ENCODE measurements around the gene TMEM219.
A peak's percentile ranks its signal among the peaks of the same experiment; 100 is the strongest.

The TMEM219 gene, protein sequence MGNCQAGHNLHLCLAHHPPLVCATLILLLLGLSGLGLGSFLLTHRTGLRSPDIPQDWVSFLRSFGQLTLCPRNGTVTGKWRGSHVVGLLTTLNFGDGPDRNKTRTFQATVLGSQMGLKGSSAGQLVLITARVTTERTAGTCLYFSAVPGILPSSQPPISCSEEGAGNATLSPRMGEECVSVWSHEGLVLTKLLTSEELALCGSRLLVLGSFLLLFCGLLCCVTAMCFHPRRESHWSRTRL

DNA sequence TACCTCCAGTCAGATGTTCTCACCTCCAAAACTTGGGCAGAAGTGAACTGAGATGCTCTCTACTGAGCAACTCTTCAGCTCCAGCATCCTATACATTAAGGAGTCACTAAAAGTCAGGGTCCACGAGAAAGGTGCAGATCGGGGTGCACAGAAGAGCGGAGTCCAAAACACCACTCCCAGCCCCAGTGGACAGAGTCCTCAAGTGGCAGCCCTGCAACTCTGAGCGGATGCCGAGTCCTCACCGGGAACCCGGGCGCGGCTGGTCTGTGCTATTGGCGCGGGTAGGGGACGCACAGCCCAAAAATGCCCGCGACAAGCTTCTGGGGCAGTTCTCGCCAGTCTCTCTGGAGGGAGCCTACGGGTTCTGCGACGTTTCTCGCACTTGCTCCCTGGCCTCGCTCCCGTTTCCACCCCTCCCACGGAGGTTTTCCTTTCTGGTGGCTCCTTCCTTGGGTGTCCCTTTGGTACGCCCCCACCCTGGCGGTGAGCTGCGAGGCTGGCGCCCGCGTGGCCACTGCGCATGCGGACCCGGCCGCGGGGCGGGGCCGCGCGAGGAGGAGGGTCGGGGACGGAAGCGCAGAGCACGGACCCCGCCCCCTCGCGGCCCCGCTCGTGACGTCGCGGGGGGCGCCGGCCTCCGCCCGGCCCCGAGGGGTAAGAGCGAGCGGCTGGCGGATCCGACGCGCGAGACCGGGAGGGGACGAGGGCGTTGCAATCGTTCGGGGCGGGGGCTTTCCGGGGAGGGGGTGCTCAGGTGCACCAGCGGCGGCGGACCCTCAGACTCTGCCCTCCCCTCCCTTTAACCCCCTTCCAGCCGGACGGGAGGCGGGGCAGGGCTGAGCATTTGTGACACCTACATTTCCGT lies at the start of gene TMEM219:
Gene TMEM219 (plus strand): TSS at position 601 of the 865 bp plus-strand sequence. CDS start 1,065 bp downstream, outside the sequence.
- TF ChIP-seq, protein P1, sequence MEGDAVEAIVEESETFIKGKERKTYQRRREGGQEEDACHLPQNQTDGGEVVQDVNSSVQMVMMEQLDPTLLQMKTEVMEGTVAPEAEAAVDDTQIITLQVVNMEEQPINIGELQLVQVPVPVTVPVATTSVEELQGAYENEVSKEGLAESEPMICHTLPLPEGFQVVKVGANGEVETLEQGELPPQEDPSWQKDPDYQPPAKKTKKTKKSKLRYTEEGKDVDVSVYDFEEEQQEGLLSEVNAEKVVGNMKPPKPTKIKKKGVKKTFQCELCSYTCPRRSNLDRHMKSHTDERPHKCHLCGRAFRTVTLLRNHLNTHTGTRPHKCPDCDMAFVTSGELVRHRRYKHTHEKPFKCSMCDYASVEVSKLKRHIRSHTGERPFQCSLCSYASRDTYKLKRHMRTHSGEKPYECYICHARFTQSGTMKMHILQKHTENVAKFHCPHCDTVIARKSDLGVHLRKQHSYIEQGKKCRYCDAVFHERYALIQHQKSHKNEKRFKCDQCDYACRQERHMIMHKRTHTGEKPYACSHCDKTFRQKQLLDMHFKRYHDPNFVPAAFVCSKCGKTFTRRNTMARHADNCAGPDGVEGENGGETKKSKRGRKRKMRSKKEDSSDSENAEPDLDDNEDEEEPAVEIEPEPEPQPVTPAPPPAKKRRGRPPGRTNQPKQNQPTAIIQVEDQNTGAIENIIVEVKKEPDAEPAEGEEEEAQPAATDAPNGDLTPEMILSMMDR (IDR thresholded peaks at IDR 0.05; ENCODE audit: control insufficient read depth, insufficient read depth, low read depth, low read length, missing control alignments): peak; percentile 40
- H3K4me3 ChIP-seq (ENCODE audit: control insufficient read depth, low read depth, low read length): peak within 1 kb of the TSS; percentile 79
- DNase-seq (ENCODE audit: low read depth): peak; percentile 37

DNA sequence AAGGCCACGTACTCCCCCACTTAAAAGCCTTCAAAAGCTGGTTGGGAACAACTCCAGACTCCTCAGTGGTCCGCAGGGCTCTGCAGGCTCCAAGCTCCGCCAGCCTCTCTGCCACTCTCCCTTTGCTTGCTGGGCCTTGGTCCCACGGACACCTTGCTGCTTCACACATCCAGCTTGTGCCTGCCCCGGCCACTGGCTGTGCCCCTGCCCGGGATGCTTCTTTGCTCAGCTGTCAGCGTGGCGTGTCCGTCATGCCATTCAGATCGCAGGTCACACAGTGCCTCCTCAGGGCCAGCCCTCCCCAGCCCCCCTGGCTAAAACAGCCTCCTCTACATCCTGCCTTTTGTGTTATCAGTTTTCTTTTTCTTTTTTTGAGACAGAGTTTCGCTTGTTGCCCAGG lies 49.8 kb upstream of the TMEM219 start:
- TF ChIP-seq, protein P1 (IDR thresholded peaks at IDR 0.05; ENCODE audit: control insufficient read depth, insufficient read depth, low read depth, low read length, missing control alignments): no peak
- DNase-seq (ENCODE audit: low read depth): no peak
- no peak overlapping the region for H3K4me3 ChIP-seq (ENCODE audit: control insufficient read depth, low read depth, low read length)

DNA sequence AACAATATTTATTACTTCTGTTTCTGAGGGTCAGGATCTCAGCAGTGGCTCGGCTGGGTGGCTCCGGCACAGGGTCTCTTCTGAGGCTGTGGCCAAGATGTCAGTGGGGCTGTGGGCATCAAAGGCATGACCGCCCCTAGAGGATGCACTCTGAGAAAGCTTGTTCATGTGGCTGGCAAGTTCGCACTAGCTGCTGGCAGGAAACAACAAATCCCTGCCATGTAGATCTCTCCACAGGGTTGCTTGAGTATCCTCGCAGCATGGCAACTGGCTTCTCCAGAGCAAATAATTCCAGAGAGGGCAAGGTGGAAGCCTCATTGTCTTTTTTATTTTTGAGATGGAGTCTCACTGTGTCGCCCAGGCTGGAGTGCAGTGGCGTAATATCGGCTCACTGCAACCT lies 48.4 kb upstream of the TMEM219 start:
- TF ChIP-seq, protein P1 (IDR thresholded peaks at IDR 0.05; ENCODE audit: control insufficient read depth, insufficient read depth, low read depth, low read length, missing control alignments): no peak
- DNase-seq (ENCODE audit: low read depth): no peak

DNA sequence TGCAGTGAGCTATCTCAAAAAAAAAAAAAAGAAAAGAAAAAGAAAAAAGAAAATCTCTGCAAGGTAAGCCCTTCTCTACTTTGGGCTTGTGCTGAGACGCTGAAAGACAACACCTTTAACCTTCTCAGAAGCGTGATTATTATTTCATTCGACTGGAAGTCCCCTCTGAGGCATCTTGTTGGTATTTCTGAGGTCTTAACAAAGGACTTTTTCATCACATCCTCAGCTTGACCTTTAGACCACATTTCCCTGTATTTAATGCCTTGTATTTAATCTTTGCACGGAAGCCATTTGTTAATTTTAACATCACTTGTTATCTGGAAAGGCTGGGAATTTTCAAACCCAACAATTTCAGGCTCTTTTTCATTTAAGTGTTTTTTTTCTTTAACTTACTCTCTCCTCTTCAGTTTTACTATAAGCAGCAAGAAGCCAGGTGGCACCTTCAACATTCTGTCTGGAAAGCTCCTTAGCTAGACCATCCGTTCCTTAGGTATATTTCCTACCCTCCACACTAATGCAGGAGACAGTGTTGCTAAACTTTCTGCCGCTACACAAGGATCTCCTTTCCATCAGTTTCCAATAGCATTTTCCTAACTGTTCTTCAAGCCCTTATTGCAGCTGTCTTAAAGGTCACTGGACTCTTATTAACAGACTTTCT lies 46.2 kb upstream of the TMEM219 start:
- TF ChIP-seq, protein P1 (IDR thresholded peaks at IDR 0.05; ENCODE audit: control insufficient read depth, insufficient read depth, low read depth, low read length, missing control alignments): no peak
- no peak overlapping the region for H3K4me3 ChIP-seq (ENCODE audit: control insufficient read depth, low read depth, low read length)
- DNase-seq (ENCODE audit: low read depth): peak; percentile 31

More for the DNA sequence above, 48.4 kb upstream of the TMEM219 start:
- no peak overlapping the region for H3K4me3 ChIP-seq (ENCODE audit: control insufficient read depth, low read depth, low read length)

DNA sequence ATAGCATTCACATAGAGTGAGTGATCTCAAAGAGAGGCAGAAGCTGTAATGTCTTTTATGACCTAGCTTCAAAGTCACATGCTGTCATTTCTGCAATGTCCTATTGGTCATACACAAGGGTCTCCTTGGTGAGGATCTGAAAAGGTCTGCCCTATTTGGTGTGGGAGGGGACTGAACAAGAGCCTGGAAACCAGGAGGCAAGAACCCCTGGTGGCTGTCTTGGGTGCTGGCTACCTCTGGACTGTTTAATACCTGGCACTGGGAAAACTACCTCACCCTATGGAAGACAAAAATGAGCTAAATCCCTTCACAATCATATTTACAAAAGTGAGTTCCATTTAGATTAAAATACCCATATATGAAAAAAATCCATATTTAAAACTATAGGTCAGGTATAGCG lies 44.9 kb upstream of the TMEM219 start:
- TF ChIP-seq, protein P1 (IDR thresholded peaks at IDR 0.05; ENCODE audit: control insufficient read depth, insufficient read depth, low read depth, low read length, missing control alignments): no peak
- DNase-seq (ENCODE audit: low read depth): no peak
- no peak overlapping the region for H3K4me3 ChIP-seq (ENCODE audit: control insufficient read depth, low read depth, low read length)

DNA sequence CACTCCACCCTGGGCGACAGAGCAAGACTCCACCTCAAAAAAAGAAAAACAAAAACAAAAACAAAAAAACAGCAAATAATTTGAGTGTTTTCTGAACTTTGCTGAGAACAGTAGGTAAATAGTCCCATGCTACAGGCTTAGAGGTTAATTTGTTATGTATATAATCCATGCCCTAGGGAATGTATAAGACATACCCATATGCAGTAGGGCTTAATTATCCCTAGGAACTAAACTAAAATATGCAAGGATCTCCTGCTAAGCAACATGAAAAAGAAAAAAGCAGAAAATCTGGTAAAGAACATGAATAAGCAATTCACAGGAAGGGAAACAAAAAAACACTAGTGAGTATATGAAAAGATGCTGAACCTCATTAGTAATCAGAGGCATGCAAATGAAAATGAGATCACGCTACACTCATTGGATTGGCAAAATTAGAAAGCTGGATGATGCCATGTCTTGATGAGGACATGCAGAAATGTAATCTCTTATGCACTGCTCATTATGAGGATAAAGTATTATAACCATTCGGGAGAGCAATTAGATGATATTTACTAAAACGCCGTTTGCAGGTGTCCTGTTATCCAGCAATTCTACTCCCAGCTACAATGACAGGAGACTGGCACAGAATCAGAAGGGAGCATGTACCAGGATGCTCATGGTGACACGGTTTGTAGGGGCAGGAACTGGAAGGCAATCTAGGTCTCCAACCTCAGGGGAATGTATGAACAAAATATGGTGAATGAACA lies 41.4 kb upstream of the TMEM219 start:
- no peak overlapping the region for H3K4me3 ChIP-seq (ENCODE audit: control insufficient read depth, low read depth, low read length)
- TF ChIP-seq, protein P1 (IDR thresholded peaks at IDR 0.05; ENCODE audit: control insufficient read depth, insufficient read depth, low read depth, low read length, missing control alignments): no peak
- DNase-seq (ENCODE audit: low read depth): no peak
